PFSK-1 (cell line): ENCODE data around the gene LRBA.

Experiments
- POLR2AphosphoS5 ChIP-seq: IDR thresholded peaks from 2 replicates; pipeline ENCODE4 v1.6.1; 2012; ENCODE audit warnings: low read depth, mild to moderate bottlenecking, control low read depth, low read length, moderate library complexity
- TF ChIP-seq, protein P1 (sequence below), 2 experiments: IDR thresholded peaks; 2 replicates each; pipeline versions ENCODE4 v1.6.1 to v1.8.0; 2011 to 2012; ENCODE audit warnings: low read depth in 2 of 2, low read length in 2 of 2, control low read depth in 1 of 2, inconsistent platforms in 1 of 2, mild to moderate bottlenecking in 1 of 2, moderate library complexity in 1 of 2; ENCODE audit not compliant: insufficient read depth in 1 of 2

DNA sequence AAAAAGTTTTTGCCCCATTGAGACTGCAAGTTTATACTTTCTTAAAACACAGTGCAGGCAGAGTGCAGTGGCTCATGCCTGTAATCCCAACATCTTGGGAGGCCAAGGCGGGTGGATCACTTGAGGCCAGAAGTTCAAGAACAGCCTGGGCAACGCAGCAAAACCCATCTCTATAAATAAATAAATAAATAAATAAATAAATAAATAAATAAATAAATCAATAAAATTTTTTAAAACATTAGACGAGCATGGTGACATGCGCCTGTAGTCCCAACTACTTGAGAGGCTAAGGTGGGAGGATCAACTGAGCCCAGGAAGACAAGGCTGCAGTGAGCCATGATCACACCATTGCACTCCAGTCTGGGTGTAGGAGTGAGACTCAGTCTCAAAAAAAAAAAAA, 213.3 kb downstream of the LRBA start:
- no peak for TF ChIP-seq POLR2AphosphoS5
- TF ChIP-seq, protein P1, sequence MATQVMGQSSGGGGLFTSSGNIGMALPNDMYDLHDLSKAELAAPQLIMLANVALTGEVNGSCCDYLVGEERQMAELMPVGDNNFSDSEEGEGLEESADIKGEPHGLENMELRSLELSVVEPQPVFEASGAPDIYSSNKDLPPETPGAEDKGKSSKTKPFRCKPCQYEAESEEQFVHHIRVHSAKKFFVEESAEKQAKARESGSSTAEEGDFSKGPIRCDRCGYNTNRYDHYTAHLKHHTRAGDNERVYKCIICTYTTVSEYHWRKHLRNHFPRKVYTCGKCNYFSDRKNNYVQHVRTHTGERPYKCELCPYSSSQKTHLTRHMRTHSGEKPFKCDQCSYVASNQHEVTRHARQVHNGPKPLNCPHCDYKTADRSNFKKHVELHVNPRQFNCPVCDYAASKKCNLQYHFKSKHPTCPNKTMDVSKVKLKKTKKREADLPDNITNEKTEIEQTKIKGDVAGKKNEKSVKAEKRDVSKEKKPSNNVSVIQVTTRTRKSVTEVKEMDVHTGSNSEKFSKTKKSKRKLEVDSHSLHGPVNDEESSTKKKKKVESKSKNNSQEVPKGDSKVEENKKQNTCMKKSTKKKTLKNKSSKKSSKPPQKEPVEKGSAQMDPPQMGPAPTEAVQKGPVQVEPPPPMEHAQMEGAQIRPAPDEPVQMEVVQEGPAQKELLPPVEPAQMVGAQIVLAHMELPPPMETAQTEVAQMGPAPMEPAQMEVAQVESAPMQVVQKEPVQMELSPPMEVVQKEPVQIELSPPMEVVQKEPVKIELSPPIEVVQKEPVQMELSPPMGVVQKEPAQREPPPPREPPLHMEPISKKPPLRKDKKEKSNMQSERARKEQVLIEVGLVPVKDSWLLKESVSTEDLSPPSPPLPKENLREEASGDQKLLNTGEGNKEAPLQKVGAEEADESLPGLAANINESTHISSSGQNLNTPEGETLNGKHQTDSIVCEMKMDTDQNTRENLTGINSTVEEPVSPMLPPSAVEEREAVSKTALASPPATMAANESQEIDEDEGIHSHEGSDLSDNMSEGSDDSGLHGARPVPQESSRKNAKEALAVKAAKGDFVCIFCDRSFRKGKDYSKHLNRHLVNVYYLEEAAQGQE (IDR thresholded peaks at IDR 0.05; ENCODE audit: insufficient read depth in 1 of 2, low read depth in 2 of 2, low read length in 2 of 2) = no peak
